ENCODE measurements around the gene KIF26B. TPM values are rescaled to one million over a fixed set of nuclear protein-coding genes. Genes with fewer than 3 reads are reported as not detected.
A peak's percentile ranks its signal among the peaks of the same experiment; 100 is the strongest.

The KIF26B gene
- total and polyA plus RNA-seq, 10 of the 15 experiments (the other 5 are each of a cell fraction or from before 2014, with no cell fraction given) = 0.35 to 11.6 (median 2.2) TPM

DNA sequence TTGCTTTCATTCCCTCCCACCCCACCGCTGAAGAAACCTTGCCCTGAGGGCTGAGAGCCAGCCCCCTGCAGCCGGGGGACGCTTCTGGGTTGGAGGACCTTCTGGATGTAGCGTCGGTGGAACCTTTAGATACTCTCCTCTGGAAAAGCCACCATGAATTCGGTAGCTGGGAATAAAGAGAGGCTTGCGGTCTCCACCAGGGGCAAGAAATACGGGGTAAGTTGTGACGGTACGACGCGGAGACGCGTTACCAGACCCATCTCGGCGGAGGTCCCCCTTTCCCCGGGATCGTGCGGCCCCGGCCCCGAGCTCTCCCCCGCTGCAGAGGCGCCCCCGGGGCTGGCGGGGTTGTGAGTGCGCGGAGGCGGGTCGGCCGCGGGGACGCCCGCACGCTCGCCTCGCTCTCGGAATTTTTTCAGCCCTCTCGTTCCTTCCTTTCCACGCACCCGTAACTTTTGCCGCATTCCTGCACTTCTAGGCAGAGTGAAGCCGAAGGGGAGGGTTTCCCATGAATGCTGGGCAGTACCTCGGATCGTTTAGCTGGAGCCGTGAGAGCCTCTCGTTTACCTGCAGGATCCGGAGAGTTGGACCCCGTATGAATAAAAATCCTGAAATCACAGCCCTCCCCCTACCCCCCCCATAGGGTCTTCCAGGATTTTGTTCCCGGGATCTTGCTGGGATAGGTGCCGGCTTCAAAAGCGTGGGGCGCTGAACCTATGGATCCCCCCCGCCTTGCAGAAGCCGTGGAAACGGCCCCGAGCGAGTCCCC is 671 bp downstream of the KIF26B start:
- FAIRE-seq = no peak
- intact Hi-C loops (cut with micrococcal nuclease; ENCODE audit: unreplicated experiment) = loop anchor here (1.0 to 10.0 kb wide), 5 partner anchors 119 to 1599 kb away; no protein-coding TSS in a partner anchor
- no peaks in the 10 kb centered on the region for H3K36me3 ChIP-seq (ENCODE audit: control insufficient read depth in 2 of 2, insufficient read depth in 2 of 2, low read length in 1 of 2)
- 9% methylated on average over 57 of the region's 57 CpGs for WGBS (ENCODE audit: insufficient coverage, insufficient replicate concordance, low lambda C conversion rate, missing lambda C conversion rate)
- no peak overlapping the region for H2AFZ ChIP-seq (ENCODE audit: control insufficient read depth, low read depth, low read length)
- POLR2A ChIA-PET = no interaction called here
- peaks cover 18% of the 10 kb centered on the region for H3K4me1 ChIP-seq (ENCODE audit: control insufficient read depth, insufficient read depth, low read length)
- no peak overlapping the region for H3K9ac ChIP-seq (ENCODE audit: control insufficient read depth, insufficient read depth, low read length)
- CTCF ChIA-PET = interaction anchor here (1.2 to 1.4 kb wide), 3 partner anchors 20 to 1290 kb away, joined by 4 read pairs; no protein-coding TSS in a partner anchor
- in situ Hi-C loops (cut with MboI) = loop anchor here (5.0 to 10.0 kb wide), 2 partner anchors 1297 to 1539 kb away; no protein-coding TSS in a partner anchor
- H3K27ac ChIP-seq (ENCODE audit: control insufficient read depth, insufficient read depth) = no peak overlapping the region
- no peak for DNase-seq (ENCODE audit: low read depth, low spot score)
- H3K27me3 ChIP-seq (replicated peaks in 1 of 2; ENCODE audit: control insufficient read depth in 2 of 2, insufficient read depth in 2 of 2, low read length in 1 of 2) = peaks cover 12 to 28% of the 10 kb centered on the region in 2 experiments
- H3K4me2 ChIP-seq (ENCODE audit: control insufficient read depth, insufficient read depth) = peak overlapping the region; percentile 88
- no peak for ATAC-seq
- RAD21 ChIA-PET (ENCODE audit: unreplicated experiment) = interaction anchor here (1.1 to 1.2 kb wide), 2 partner anchors 848 to 1296 kb away, joined by 3 read pairs; no protein-coding TSS in a partner anchor
- SMC1A ChIA-PET (ENCODE audit: uncharacterized antibody, unreplicated experiment) = interaction anchor here (0.8 to 1.2 kb wide), 3 partner anchors 785 to 1414 kb away, joined by 3 read pairs; no protein-coding TSS in a partner anchor
- H3K79me2 ChIP-seq (ENCODE audit: control insufficient read depth, insufficient read depth, low read length) = no peaks in the 10 kb centered on the region
- H3K4me3 ChIP-seq = peak overlapping the region; percentile 62
- H4K20me1 ChIP-seq (ENCODE audit: control insufficient read depth, insufficient read depth) = no peaks in the 10 kb centered on the region; the same call in 1 of the 2 replicates
- TF ChIP-seq EZH2 (IDR thresholded peaks at IDR 0.05; ENCODE audit: borderline replicate concordance, control insufficient read depth, low read depth, low read length) (0 out of 2 replicates have a peak, but pooled peaks have one; percentile 92), POU2F2 (IDR thresholded peaks at IDR 0.05; ENCODE audit: borderline replicate concordance, low read depth, low read length) (no peak)
- BruUV-seq (replicated peaks) = no TSS peak
- H3K9me3 ChIP-seq (replicated peaks; ENCODE audit: control insufficient read depth, insufficient read depth, low read length) = peaks cover 2% of the 10 kb centered on the region; the same call in 1 of the 3 replicates
